Endothelial cell (in vitro differentiated cells): Measurements from ENCODE around the gene AGA. TPM values are rescaled to one million over a fixed set of nuclear protein-coding genes. Genes with fewer than 3 reads are reported as not detected.

Source experiments
- DNase-seq: peaks from one replicate; pipeline ENCODE4 v3.0.0; 2021; ENCODE audit warnings: low spot score
- H3K27ac Mint-ChIP-seq: one replicate; pipeline ENCODE4 v1.8.0; 2021; ENCODE audit warnings: mixed read lengths, inconsistent platforms; ENCODE audit not compliant: unreplicated experiment
- H3K27me3 Mint-ChIP-seq: one replicate; pipeline ENCODE4 v1.8.0; 2021; ENCODE audit warnings: mild to moderate bottlenecking, moderate library complexity, mixed read lengths, inconsistent platforms; ENCODE audit not compliant: unreplicated experiment
- H3K36me3 Mint-ChIP-seq: one replicate; pipeline ENCODE4 v1.8.0; 2021; ENCODE audit warnings: mild to moderate bottlenecking, low read depth, mixed read lengths, inconsistent platforms; ENCODE audit not compliant: unreplicated experiment
- H3K4me1 Mint-ChIP-seq: one replicate; pipeline ENCODE4 v1.8.0; 2021; ENCODE audit warnings: mild to moderate bottlenecking, mixed read lengths, inconsistent platforms; ENCODE audit not compliant: unreplicated experiment
- H3K4me3 Mint-ChIP-seq: one replicate; pipeline ENCODE4 v1.8.0; 2021; ENCODE audit warnings: mild to moderate bottlenecking, mixed read lengths, inconsistent platforms; ENCODE audit not compliant: unreplicated experiment
- H3K9me3 Mint-ChIP-seq: one replicate; pipeline ENCODE4 v1.8.0; 2021; ENCODE audit warnings: mixed read lengths, inconsistent platforms; ENCODE audit not compliant: unreplicated experiment
- CTCF ChIP-seq: fragments of 200-600 bp; sonication (generic); IDR thresholded peaks from one replicate; pipeline ENCODE4 v1.5.0; 2021; ENCODE audit warnings: antibody characterized with exemption; ENCODE audit not compliant: unreplicated experiment
- total RNA-seq: library from RNA; stranded (reverse); fragmentation: NEBNext Ultra II Directional; extraction: Animal tissue kit (Norgen Biotek cat#: 25700); gene quantifications from one replicate; pipeline ENCODE4 v1.2.1, GENCODE V29; 2021; ENCODE audit not compliant: unreplicated experiment

AGA gene
- total RNA-seq, 1 donor from 2014 or later = 8.6 TPM

- Mint-ChIP-seq H3K27ac (no peak overlapping the region), H3K27me3 (no peaks in the 10 kb centered on the region), H3K4me1 (no peaks in the 10 kb centered on the region), H3K4me3 (no peak overlapping the region), H3K36me3 (no peaks in the 10 kb centered on the region), H3K9me3 (no peaks in the 10 kb centered on the region)
- DNase-seq = no peak
- no peak for TF ChIP-seq CTCF
Measured at GRCh38 chr4:177464026-177464425, 21.8 kb upstream of the AGA start.

- Mint-ChIP-seq H3K36me3 (no peaks in the 10 kb centered on the region), H3K9me3 (no peaks in the 10 kb centered on the region), H3K4me3 (no peak overlapping the region), H3K27me3 (no peaks in the 10 kb centered on the region), H3K27ac (no peak overlapping the region), H3K4me1 (no peaks in the 10 kb centered on the region)
- DNase-seq = no peak
- no peak for TF ChIP-seq CTCF
Measured at GRCh38 chr4:177461606-177462005, 19.4 kb upstream of the AGA start.

- DNase-seq = no peak
- TF ChIP-seq CTCF = no peak
Measured at GRCh38 chr4:177460460-177460859, 18.2 kb upstream of the AGA start.

GRCh38 chr4:177455561-177455970 is 13.3 kb upstream of the AGA start:
- no peaks in the 10 kb centered on the region for H3K36me3 Mint-ChIP-seq
- TF ChIP-seq CTCF = no peak
- no peak for DNase-seq
- no peaks in the 10 kb centered on the region for H3K9me3 Mint-ChIP-seq
- no peak overlapping the region for H3K4me3 Mint-ChIP-seq
- no peak overlapping the region for H3K27ac Mint-ChIP-seq
- H3K27me3 Mint-ChIP-seq = no peaks in the 10 kb centered on the region
- H3K4me1 Mint-ChIP-seq = peaks cover 3% of the 10 kb centered on the region

More at GRCh38 chr4:177460460-177460859, 18.2 kb upstream of the AGA start:
- H3K9me3 Mint-ChIP-seq = no peaks in the 10 kb centered on the region
- no peak overlapping the region for H3K4me3 Mint-ChIP-seq
- no peak overlapping the region for H3K27ac Mint-ChIP-seq
- H3K4me1 Mint-ChIP-seq = no peaks in the 10 kb centered on the region
- H3K27me3 Mint-ChIP-seq = no peaks in the 10 kb centered on the region
- H3K36me3 Mint-ChIP-seq = no peaks in the 10 kb centered on the region

- peaks cover 3% of the 10 kb centered on the region for H3K4me1 Mint-ChIP-seq
- no peak overlapping the region for H3K27ac Mint-ChIP-seq
Measured at GRCh38 chr4:177453116-177453515, 10.9 kb upstream of the AGA start.

More at GRCh38 chr4:177453116-177453515, 10.9 kb upstream of the AGA start:
- Mint-ChIP-seq H3K9me3 (no peaks in the 10 kb centered on the region), H3K4me3 (no peak overlapping the region), H3K27me3 (no peaks in the 10 kb centered on the region), H3K36me3 (no peaks in the 10 kb centered on the region)
- TF ChIP-seq CTCF = no peak
- DNase-seq = no peak
